ENCODE results near the gene LPAR3. TPM values are rescaled to one million over a fixed set of nuclear protein-coding genes. Genes with fewer than 3 reads are reported as not detected.

Gene LPAR3
- total and polyA plus RNA-seq, 2 of the 13 experiments (the other 11 are each of a cell fraction or from before 2014, with no cell fraction given): not detected

- H4K20me1 ChIP-seq (ENCODE audit: insufficient read depth, low read length): no peaks in the 10 kb centered on the region
- TF ChIP-seq SMYD3 (CRISPR knock-in tag; IDR thresholded peaks at IDR 0.05) (no peak), MTA3 (CRISPR knock-in tag; IDR thresholded peaks at IDR 0.05) (no peak), RNF2 (conservative IDR thresholded peaks at IDR 0.05; ENCODE audit: low read depth) (no peak), ARHGAP35 (CRISPR knock-in tag; IDR thresholded peaks at IDR 0.05; ENCODE audit: borderline replicate concordance) (no peak), ZNF781 (CRISPR knock-in tag; IDR thresholded peaks at IDR 0.05; ENCODE audit: borderline replicate concordance, not compliant biosample characterization) (no peak), ZNF772 (CRISPR knock-in tag; IDR thresholded peaks at IDR 0.05) (no peak), ZNF503 (CRISPR knock-in tag; IDR thresholded peaks at IDR 0.05) (no peak), ZNF160 (CRISPR knock-in tag; IDR thresholded peaks at IDR 0.05) (no peak), ZNF350 (CRISPR knock-in tag; IDR thresholded peaks at IDR 0.05; ENCODE audit: borderline replicate concordance, low read depth) (no peak), ZNF225 (CRISPR knock-in tag; IDR thresholded peaks at IDR 0.05) (no peak), ZNF235 (CRISPR knock-in tag; IDR thresholded peaks at IDR 0.05; ENCODE audit: borderline replicate concordance) (no peak), CREBL2 (CRISPR knock-in tag; IDR thresholded peaks at IDR 0.05; ENCODE audit: borderline replicate concordance) (no peak)
- 0 out of 5 replicates have a peak, but pooled peaks cover 0 to 3% of the 10 kb centered on the region in 2 experiments for H3K27me3 ChIP-seq (ENCODE audit: control insufficient read depth in 1 of 2, insufficient read depth in 2 of 2, low read length in 2 of 2)
- no peak overlapping the region for H3K27ac ChIP-seq (ENCODE audit: extremely low read length, insufficient read depth, low read length)
- ChIA-PET POLR2A (no interaction called here), CTCF (ENCODE audit: low intra/inter-chr PET ratio, low total read pairs) (no interaction called here)
- no peaks in the 10 kb centered on the region for H3K4me1 ChIP-seq (ENCODE audit: insufficient read depth, low read length)
- FAIRE-seq (no peak), ATAC-seq (no peak), DNase-seq (ENCODE audit: low spot score) (no peak)
- 0% methylated on average over 4 of the region's 4 CpGs for WGBS (ENCODE audit: low lambda C conversion rate)
- intact Hi-C loops (cut with micrococcal nuclease; ENCODE audit: unreplicated experiment): no loop called here
- BruUV-seq (replicated peaks): no TSS peak
- no peaks in the 10 kb centered on the region for H3K9me3 ChIP-seq (ENCODE audit: low read length)
- no peak overlapping the region for H3K9ac ChIP-seq (ENCODE audit: insufficient read depth, low read depth, low read length)
- H3K4me3 ChIP-seq (replicated peaks in 1 of 3; ENCODE audit: insufficient read depth in 1 of 3, low read depth in 2 of 3, low read length in 3 of 3): no peak overlapping the region
- H3K36me3 ChIP-seq (replicated peaks in 1 of 2; ENCODE audit: control insufficient read depth in 1 of 2, insufficient read depth in 2 of 2, low read length in 2 of 2): no peaks in the 10 kb centered on the region
- in situ Hi-C loops (cut with HindIII; ENCODE audit: extremely low pct_ligation_motif_present, low pct_unique_long_range_greater_than_20kb): loop anchor here (10.0 kb wide), 1 partner anchor 156 kb away; no protein-coding TSS in a partner anchor
- H2AFZ ChIP-seq (ENCODE audit: low read length): no peak overlapping the region
- H3K4me2 ChIP-seq (ENCODE audit: low read depth, low read length): no peak overlapping the region
- H3K79me2 ChIP-seq (ENCODE audit: insufficient read depth, low read length): no peaks in the 10 kb centered on the region
Observed at GRCh38 chr1:84930329-84930728, 37.3 kb upstream of the LPAR3 start.

All from HepG2 (cell line).